K562 (cell line): ENCODE data around the gene TDRD12. TPM values are rescaled to one million over a fixed set of nuclear protein-coding genes. Genes with fewer than 3 reads are reported as not detected.

Source experiments
- ATAC-seq: fragments of 200-7000 bp; cut with Tn5 transposase; 3 replicates; pipeline ENCODE4 v1.9.1; 2020; ENCODE audit warnings: moderate library complexity
- BruUV-seq: library from RNA; stranded (reverse); fragments of 400-500 nt; replicated peaks from 2 replicates; lab custom pipeline; 2021; lab: Mats Ljungman, UMichigan
- CTCF ChIA-PET: fragments of 300-600 bp; formaldehyde crosslinking; extraction: SDS; loops from one replicate; lab custom pipeline; 2021; ENCODE audit warnings: low intra/inter-chr PET ratio; lab: Yijun Ruan, JAX
- POLR2A ChIA-PET: fragments of 300-600, 350-650 bp; sonication (Branson Sonifier 250); formaldehyde crosslinking; extraction: SDS; loops from one replicate; lab custom pipeline; 2021; ENCODE audit warnings: antibody characterized with exemption, inconsistent platforms; lab: Yijun Ruan, JAX
- DNase-seq, 4 experiments: peaks; one replicate each; pipeline versions ENCODE4 v3.0.0 to v3.0.0-alpha.2; 2011 to 2018; ENCODE audit warnings: low spot score in 3 of 4, mixed read lengths in 3 of 4; ENCODE audit errors: extremely low read depth in 1 of 4
- FAIRE-seq: peaks from 2 replicates; lab custom pipeline; 2011; peaks lifted over from hg19 to GRCh38; lab: Jason Lieb, UNC
- H2AFZ ChIP-seq: 2 replicates; pipeline ENCODE4 v1.6.0; 2011; ENCODE audit warnings: low read depth, low read length, control low read depth, inconsistent platforms
- H3K27ac ChIP-seq: fragments of 200-600 bp; 3 replicates; pipeline ENCODE4 v1.8.0; 2011; ENCODE audit warnings: low read depth, mild to moderate bottlenecking, control low read depth, inconsistent platforms, low read length, moderate library complexity, mixed read lengths; ENCODE audit errors: extremely low read depth
- H3K27me3 ChIP-seq, 2 experiments: fragments of 300-600 bp in 1 of 2; 2 replicates in 1 of 2; 3 replicates in 1 of 2; pipeline versions ENCODE4 v1.6.0 to v1.8.0; 2011; ENCODE audit warnings: inconsistent platforms in 2 of 2, low read length in 2 of 2, mild to moderate bottlenecking in 1 of 2, mixed read lengths in 1 of 2, moderate library complexity in 1 of 2; ENCODE audit not compliant: control insufficient read depth in 2 of 2, insufficient read depth in 2 of 2
- H3K36me3 ChIP-seq: fragments of 300-600 bp; 3 replicates; pipeline ENCODE4 v1.8.0; 2011; ENCODE audit warnings: mild to moderate bottlenecking, low read length, inconsistent platforms; ENCODE audit not compliant: control insufficient read depth, insufficient read depth
- H3K4me1 ChIP-seq, 2 experiments: fragments of 200-600 bp in 1 of 2; replicated peaks in 1 of 2; 2 replicates in 1 of 2; 3 replicates in 1 of 2; pipeline versions ENCODE4 v1.5.1 to v1.8.0; 2011; ENCODE audit warnings: inconsistent platforms in 2 of 2, low read length in 2 of 2, mild to moderate bottlenecking in 1 of 2, mixed read lengths in 1 of 2, moderate library complexity in 1 of 2; ENCODE audit not compliant: control insufficient read depth in 2 of 2, insufficient read depth in 2 of 2
- H3K4me2 ChIP-seq: 2 replicates; pipeline ENCODE4 v1.6.1; 2011; ENCODE audit warnings: low read length, control low read depth, inconsistent platforms, mixed read lengths; ENCODE audit not compliant: insufficient read depth
- H3K4me3 ChIP-seq: fragments of 200-600 bp; sonication (generic), shearing (Covaris generic); 2 replicates; pipeline ENCODE4 v1.5.1; 2016; ENCODE audit warnings: control low read depth, inconsistent platforms
- H3K79me2 ChIP-seq: fragments of 200-600 bp; 3 replicates; pipeline ENCODE4 v1.8.0; 2011; ENCODE audit warnings: low read length, inconsistent platforms; ENCODE audit not compliant: control insufficient read depth, insufficient read depth
- H3K9ac ChIP-seq, 2 experiments: 2 replicates each; pipeline versions ENCODE4 v1.6.0 to v1.6.1; 2011; ENCODE audit warnings: low read depth in 2 of 2, low read length in 2 of 2, control low read depth in 1 of 2, inconsistent platforms in 1 of 2, mild to moderate bottlenecking in 1 of 2, mixed read lengths in 1 of 2; ENCODE audit not compliant: insufficient read depth in 1 of 2
- H3K9me1 ChIP-seq: one replicate; pipeline ENCODE4 v1.6.0; 2011; ENCODE audit warnings: inconsistent platforms, mild to moderate bottlenecking, low read length, moderate library complexity; ENCODE audit not compliant: control insufficient read depth, insufficient read depth
- H3K9me3 ChIP-seq: replicated peaks from 2 replicates; pipeline ENCODE4 v1.5.1; 2011; ENCODE audit warnings: low read depth, low read length, inconsistent platforms; ENCODE audit not compliant: control insufficient read depth, insufficient read depth
- H4K20me1 ChIP-seq: replicated peaks from 2 replicates; pipeline ENCODE4 v1.6.1; 2011; ENCODE audit warnings: low read length, inconsistent platforms, mixed read lengths; ENCODE audit not compliant: control insufficient read depth, insufficient read depth
- CBX5 ChIP-seq: IDR thresholded peaks from 2 replicates; pipeline ENCODE4 v1.6.1; 2014; ENCODE audit warnings: low read depth, borderline replicate concordance
- EGR1 ChIP-seq: fragments of 450-650 bp; conservative IDR thresholded peaks from 2 replicates; pipeline ENCODE4 v1.6.1; 2017; ENCODE audit warnings: mild to moderate bottlenecking
- NFRKB ChIP-seq: fragments of 450-650 bp; IDR thresholded peaks from 2 replicates; pipeline ENCODE4 v1.6.1; 2016; ENCODE audit warnings: low read depth
- RBFOX2 ChIP-seq: fragments of 200-400 bp; formaldehyde crosslinking; IDR thresholded peaks from 2 replicates; pipeline ENCODE4 v1.6.1; 2017; ENCODE audit warnings: low read depth, mild to moderate bottlenecking, low read length, moderate library complexity
- RHOXF2B ChIP-seq: fragments of 250-450 bp; sonication (Bioruptor Pico); conservative IDR thresholded peaks from 2 replicates; pipeline ENCODE4 v1.5.1; 2021
- WGBS: fragments of 100-300 bp; shearing (Covaris generic); methylation state at CpG from one replicate; pipeline ENCODE4 v1.1.6; 2016; ENCODE audit warnings: low coverage, mixed read lengths; ENCODE audit not compliant: insufficient coverage; ENCODE audit errors: missing lambda C conversion rate; 5-methylcytosine and 5-hydroxymethylcytosine counted together
- in situ Hi-C: fragments of 300-500 bp; cut with MboI; formaldehyde crosslinking; loops from 4 replicates; pipeline ENCODE4 v1.15.0; 2018; ENCODE audit warnings: inconsistent platforms, mixed read lengths
- intact Hi-C: fragments of 100-400 bp; cut with micrococcal nuclease; formaldehyde crosslinking; loops from 2 replicates; pipeline ENCODE4 v1.14.2; 2022
- polyA plus RNA-seq, 8 experiments: library from polyadenylated mRNA; depleted of rRNA in 4 of 8; stranded (reverse) in 5 of 8; unstranded in 3 of 8; fragments of >200 nt; fragmentation: Nextera tagmentation in 2 of 8; fragmentation: Illumina TruSeq in 1 of 8; extraction: Ambion mirVana in 2 of 8; extraction: Trizol in 1 of 8; gene quantifications; 2 replicates each; pipeline versions ENCODE4 v1.2.1 to v1.2.3, GENCODE V29; 2011 to 2014; ENCODE audit warnings: inconsistent platforms in 1 of 8, missing spikeins in 1 of 8
- total RNA-seq, 7 experiments: library from RNA; depleted of rRNA in 6 of 7; stranded (reverse); fragments of >200 nt in 6 of 7; fragmentation: Illumina TruSeq in 2 of 7; extraction: Trizol in 2 of 7; gene quantifications; 2 replicates each; pipeline versions ENCODE4 v1.2.1 to v1.2.3, GENCODE V29; 2011 to 2021; ENCODE audit warnings: low replicate concordance in 1 of 7
- TF ChIP-seq, protein P1 (sequence below): sonication (generic); formaldehyde crosslinking; IDR thresholded peaks from 2 replicates; pipeline ENCODE4 v1.8.1; 2022; ENCODE audit warnings: missing genetic modification reagents
- TF ChIP-seq, protein P2 (sequence below): IDR thresholded peaks from 2 replicates; pipeline ENCODE4 v1.6.1; 2014; ENCODE audit warnings: antibody characterized with exemption

TDRD12 gene
- total and polyA plus RNA-seq, 9 of the 15 experiments (the other 6 are each of a cell fraction or from before 2014, with no cell fraction given): 0.03 TPM; not detected in 8

DNA sequence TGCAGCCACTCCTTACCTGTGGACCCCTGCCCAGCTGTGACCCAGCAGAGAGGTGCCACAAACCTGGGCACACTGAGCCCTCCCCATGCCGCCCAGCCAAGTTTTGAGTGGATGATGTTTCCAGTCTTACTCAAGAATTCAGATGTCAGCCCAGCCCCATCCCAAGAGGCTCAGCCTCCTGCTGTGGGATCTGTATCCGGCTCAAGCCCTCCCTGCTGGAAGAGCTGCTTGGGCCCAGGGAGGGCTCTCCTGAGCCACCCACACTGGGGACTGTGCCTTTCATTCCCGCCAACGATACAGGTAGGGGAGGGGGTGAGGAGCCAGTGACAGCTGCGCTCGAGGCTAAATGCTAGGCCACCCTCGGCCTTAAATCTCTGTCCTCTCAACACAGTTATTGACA, 155.9 kb downstream of the TDRD12 start (continued):
- TF ChIP-seq RHOXF2B (CRISPR knock-in tag): no peak
- TF ChIP-seq, all 486 proteins: peak for 0

DNA sequence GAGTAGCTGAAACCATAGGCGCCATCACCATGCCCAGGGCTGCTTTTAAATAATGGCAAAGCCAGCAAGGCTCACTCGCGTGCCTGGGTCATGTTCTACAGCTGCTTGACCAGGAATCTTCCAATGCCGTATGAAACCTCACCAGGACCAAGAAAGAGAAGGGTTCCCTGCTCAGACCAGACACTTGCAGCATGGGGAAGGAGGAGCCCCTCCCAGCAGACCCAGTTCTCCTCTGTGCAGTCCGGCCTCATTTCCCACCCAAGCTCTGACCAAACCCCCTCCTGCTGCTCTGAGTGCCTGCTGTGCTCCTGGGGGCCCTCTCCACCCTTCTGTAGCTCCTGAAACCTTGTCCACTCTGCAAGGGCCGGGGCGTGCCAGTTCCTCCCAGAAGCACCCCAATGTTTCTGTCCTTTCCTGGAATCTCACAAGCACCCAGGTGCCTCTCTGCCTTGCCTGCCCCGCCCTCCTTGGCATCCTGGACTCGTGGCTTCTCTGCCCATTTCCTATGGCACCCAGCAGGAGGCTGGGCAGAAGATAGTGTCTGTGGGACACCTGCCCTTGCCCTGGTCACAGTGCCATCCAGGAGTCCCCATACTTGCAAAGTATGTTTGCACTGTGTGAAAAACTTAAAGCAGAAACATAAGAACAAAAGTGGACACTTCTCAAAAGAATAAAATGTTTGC, 156.8 kb downstream of the TDRD12 start:
- DNase-seq (no peak), FAIRE-seq (no peak), ATAC-seq (no peak)
- Histone ChIP-seq H3K9me3 (no peaks in the 10 kb centered on the region), H3K27me3 (peaks cover 11 to 57% of the 10 kb centered on the region in 2 experiments; a peak in 3 of 5 replicates), H3K27ac (no peak overlapping the region), H3K36me3 (no peaks in the 10 kb centered on the region), H3K9ac (no peak overlapping the region), H3K4me3 (no peak overlapping the region), H2AFZ (no peak overlapping the region), H3K4me1 (no peaks in the 10 kb centered on the region), H3K79me2 (no peaks in the 10 kb centered on the region), H4K20me1 (no peaks in the 10 kb centered on the region), H3K9me1 (no peaks in the 10 kb centered on the region), H3K4me2 (no peak overlapping the region)
- in situ Hi-C loops (no loop called here), intact Hi-C loops (no loop called here)
- CTCF ChIA-PET: no interaction called here
- TF ChIP-seq, protein P1, sequence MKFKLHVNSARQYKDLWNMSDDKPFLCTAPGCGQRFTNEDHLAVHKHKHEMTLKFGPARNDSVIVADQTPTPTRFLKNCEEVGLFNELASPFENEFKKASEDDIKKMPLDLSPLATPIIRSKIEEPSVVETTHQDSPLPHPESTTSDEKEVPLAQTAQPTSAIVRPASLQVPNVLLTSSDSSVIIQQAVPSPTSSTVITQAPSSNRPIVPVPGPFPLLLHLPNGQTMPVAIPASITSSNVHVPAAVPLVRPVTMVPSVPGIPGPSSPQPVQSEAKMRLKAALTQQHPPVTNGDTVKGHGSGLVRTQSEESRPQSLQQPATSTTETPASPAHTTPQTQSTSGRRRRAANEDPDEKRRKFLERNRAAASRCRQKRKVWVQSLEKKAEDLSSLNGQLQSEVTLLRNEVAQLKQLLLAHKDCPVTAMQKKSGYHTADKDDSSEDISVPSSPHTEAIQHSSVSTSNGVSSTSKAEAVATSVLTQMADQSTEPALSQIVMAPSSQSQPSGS (CRISPR knock-in tag): no peak
- TF ChIP-seq CBX5 (no peak), RBFOX2 (no peak), NFRKB (no peak), EGR1 (no peak)
- TF ChIP-seq, protein P2, sequence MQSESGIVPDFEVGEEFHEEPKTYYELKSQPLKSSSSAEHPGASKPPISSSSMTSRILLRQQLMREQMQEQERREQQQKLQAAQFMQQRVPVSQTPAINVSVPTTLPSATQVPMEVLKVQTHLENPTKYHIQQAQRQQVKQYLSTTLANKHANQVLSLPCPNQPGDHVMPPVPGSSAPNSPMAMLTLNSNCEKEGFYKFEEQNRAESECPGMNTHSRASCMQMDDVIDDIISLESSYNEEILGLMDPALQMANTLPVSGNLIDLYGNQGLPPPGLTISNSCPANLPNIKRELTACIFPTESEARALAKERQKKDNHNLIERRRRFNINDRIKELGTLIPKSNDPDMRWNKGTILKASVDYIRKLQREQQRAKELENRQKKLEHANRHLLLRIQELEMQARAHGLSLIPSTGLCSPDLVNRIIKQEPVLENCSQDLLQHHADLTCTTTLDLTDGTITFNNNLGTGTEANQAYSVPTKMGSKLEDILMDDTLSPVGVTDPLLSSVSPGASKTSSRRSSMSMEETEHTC: no peak
- POLR2A ChIA-PET: no interaction called here
- no TSS peak for BruUV-seq
- 0% methylated on average over 8 of the region's 9 CpGs for WGBS
